Naive B cell (primary cell): ENCODE measurements around the gene ENKD1. TPM values are rescaled to one million over a fixed set of nuclear protein-coding genes. Genes with fewer than 3 reads are reported as not detected.

ENCODE experiments used
- ATAC-seq, 2 donors: fragments of 150-1000 bp; cut with Tn5 transposase; 2 replicates each; pipeline ENCODE4 v1.10.0; 2021; ENCODE audit warnings: low read depth in 2 of 2, mild to moderate bottlenecking in 2 of 2, moderate library complexity in 2 of 2
- DNase-seq: peaks from one replicate; pipeline ENCODE4 v3.0.0; 2022
- H3K27ac Mint-ChIP-seq, 6 donors: one replicate each; pipeline ENCODE4 v1.8.0; 2020 to 2022; ENCODE audit warnings: mild to moderate bottlenecking in 6 of 6, mixed read lengths in 6 of 6, moderate library complexity in 5 of 6, inconsistent platforms in 2 of 6
- H3K27me3 Mint-ChIP-seq, 3 donors: one replicate each; pipeline ENCODE4 v1.8.0; 2021 to 2022; ENCODE audit warnings: mixed read lengths in 3 of 3, mild to moderate bottlenecking in 1 of 3
- H3K36me3 Mint-ChIP-seq, 2 donors: one replicate each; pipeline ENCODE4 v1.8.0; 2020 to 2022; ENCODE audit warnings: mixed read lengths in 2 of 2, inconsistent platforms in 1 of 2, mild to moderate bottlenecking in 1 of 2
- H3K4me1 Mint-ChIP-seq, 3 donors: one replicate each; pipeline ENCODE4 v1.8.0; 2020 to 2022; ENCODE audit warnings: mixed read lengths in 3 of 3, inconsistent platforms in 1 of 3, mild to moderate bottlenecking in 1 of 3, moderate library complexity in 1 of 3
- H3K4me3 Mint-ChIP-seq, 8 donors: one replicate each; pipeline ENCODE4 v1.8.0; 2020 to 2022; ENCODE audit warnings: mild to moderate bottlenecking in 8 of 8, mixed read lengths in 8 of 8, moderate library complexity in 8 of 8, inconsistent platforms in 2 of 8
- H3K9me3 Mint-ChIP-seq, 7 donors: one replicate each; pipeline ENCODE4 v1.8.0; 2020 to 2022; ENCODE audit warnings: mixed read lengths in 7 of 7, mild to moderate bottlenecking in 5 of 7, inconsistent platforms in 2 of 7, moderate library complexity in 1 of 7
- polyA plus RNA-seq, 6 donors: library from polyadenylated mRNA; unstranded; fragments of 300-500 nt; fragmentation: Illumina TruSeq; gene quantifications; one replicate each; pipeline ENCODE4 v1.2.3, GENCODE V29; 2021; ENCODE audit warnings: low read depth in 6 of 6

Gene ENKD1
- polyA plus RNA-seq, 6 donors from 2014 or later = 1.2 to 2.6 (median 2.2) TPM; not detected in 1

GRCh38 chr16:67664871-67665270 lies 1.7 kb downstream of the ENKD1 start:
- no peaks in the 10 kb centered on the region for H3K9me3 Mint-ChIP-seq
- peak overlapping the region in 6 of 8 donors; percentile 43 to 88 (median 61) for H3K4me3 Mint-ChIP-seq
- peak overlapping the region in 3 of 6 donors; percentile 2 to 91 (median 77) for H3K27ac Mint-ChIP-seq
- H3K36me3 Mint-ChIP-seq = no peaks in the 10 kb centered on the region
- peaks cover 46 to 62% (median 55%) of the 10 kb centered on the region in 3 donors for H3K4me1 Mint-ChIP-seq
- ATAC-seq = no peak
- DNase-seq = no peak
- no peaks in the 10 kb centered on the region for H3K27me3 Mint-ChIP-seq

- H3K27ac Mint-ChIP-seq = peak overlapping the region in 4 of 6 donors; percentile 33 to 84 (median 80)
- DNase-seq (no peak), ATAC-seq (no peak)
- peak overlapping the region in 5 of 8 donors; percentile 0 to 78 (median 34) for H3K4me3 Mint-ChIP-seq
- H3K9me3 Mint-ChIP-seq = no peaks in the 10 kb centered on the region
- peaks cover 45 to 64% (median 53%) of the 10 kb centered on the region in 3 donors for H3K4me1 Mint-ChIP-seq
- H3K36me3 Mint-ChIP-seq = no peaks in the 10 kb centered on the region
- H3K27me3 Mint-ChIP-seq = no peaks in the 10 kb centered on the region
Measured at GRCh38 chr16:67664258-67664657, 2.3 kb downstream of the ENKD1 start.

GRCh38 chr16:67663877-67664222 lies 2.7 kb downstream of the ENKD1 start:
- no peak for ATAC-seq
- Mint-ChIP-seq H3K4me1 (peaks cover 45 to 65% (median 53%) of the 10 kb centered on the region in 3 donors), H3K9me3 (no peaks in the 10 kb centered on the region), H3K36me3 (no peaks in the 10 kb centered on the region), H3K27me3 (no peaks in the 10 kb centered on the region), H3K27ac (peak overlapping the region in 3 of 6 donors; percentile 33 to 84 (median 77)), H3K4me3 (peak overlapping the region in 3 of 8 donors; percentile 0 to 78 (median 25))
- no peak for DNase-seq

GRCh38 chr16:67663151-67663876 lies 3.2 kb downstream of the ENKD1 start:
- H3K4me3 Mint-ChIP-seq = peak overlapping the region in 3 of 8 donors; percentile 20 to 100 (median 25)
- ATAC-seq = no peak
- H3K27me3 Mint-ChIP-seq = no peaks in the 10 kb centered on the region
- H3K27ac Mint-ChIP-seq = peak overlapping the region in 3 of 6 donors; percentile 9 to 77 (median 33)
- no peak for DNase-seq
- no peaks in the 10 kb centered on the region for H3K36me3 Mint-ChIP-seq
- H3K4me1 Mint-ChIP-seq = peaks cover 42 to 65% (median 53%) of the 10 kb centered on the region in 3 donors
- H3K9me3 Mint-ChIP-seq = no peaks in the 10 kb centered on the region

- Mint-ChIP-seq H3K27ac (no peak overlapping the region), H3K27me3 (no peaks in the 10 kb centered on the region), H3K4me3 (peak overlapping the region in 2 of 8 donors; percentile 41 to 100), H3K9me3 (no peaks in the 10 kb centered on the region), H3K4me1 (peaks cover 38 to 65% (median 52%) of the 10 kb centered on the region in 3 donors), H3K36me3 (no peaks in the 10 kb centered on the region)
- DNase-seq (no peak), ATAC-seq (no peak)
Measured at GRCh38 chr16:67662653-67663010, 3.9 kb downstream of the ENKD1 start.

GRCh38 chr16:67661886-67662652 lies 4.5 kb downstream of the ENKD1 start:
- DNase-seq = no peak
- Mint-ChIP-seq H3K27me3 (no peaks in the 10 kb centered on the region), H3K4me3 (peak overlapping the region in 7 of 8 donors; percentile 85 to 100 (median 93)), H3K36me3 (no peaks in the 10 kb centered on the region), H3K27ac (peak overlapping the region in 5 of 6 donors; percentile 38 to 98 (median 93)), H3K4me1 (peaks cover 36 to 60% (median 46%) of the 10 kb centered on the region in 3 donors), H3K9me3 (no peaks in the 10 kb centered on the region)
- no peak for ATAC-seq

GRCh38 chr16:67661101-67661761 lies 5.3 kb downstream of the ENKD1 start:
- Mint-ChIP-seq H3K27me3 (no peaks in the 10 kb centered on the region), H3K27ac (peak overlapping the region; percentile 93 to 98 (median 96)), H3K4me1 (peaks cover 31 to 51% (median 42%) of the 10 kb centered on the region in 3 donors), H3K4me3 (peak overlapping the region; percentile 85 to 100 (median 92)), H3K36me3 (no peaks in the 10 kb centered on the region), H3K9me3 (no peaks in the 10 kb centered on the region)
- DNase-seq = no peak
- no peak for ATAC-seq

GRCh38 chr16:67660564-67661028 lies 6.0 kb downstream of the ENKD1 start, which contains the start of gene PARD6A:
Gene PARD6A (plus strand): TSS chr16:67660960. CDS start chr16:67661039, 79 bp downstream.
- peak; percentile 97 for DNase-seq
- H3K4me3 Mint-ChIP-seq = peak within 1 kb of the TSS; percentile 92 to 100 (median 94)
- H3K27ac Mint-ChIP-seq = peak within 1 kb of the TSS; percentile 94 to 99 (median 98)
- H3K4me1 Mint-ChIP-seq = peaks cover 32 to 51% (median 38%) of the 10 kb centered on the region in 3 donors
- no peaks in the 10 kb centered on the region for H3K27me3 Mint-ChIP-seq
- no peaks in the 10 kb centered on the region for H3K9me3 Mint-ChIP-seq
- H3K36me3 Mint-ChIP-seq = peaks cover 0 to 3% of the 10 kb centered on the region in 2 donors
- peak; percentile 86 for ATAC-seq

GRCh38 chr16:67659675-67660563 lies 6.6 kb downstream of the ENKD1 start, which contains the start of gene ACD:
Gene ACD (minus strand): TSS chr16:67660260. CDS start chr16:67660220, 40 bp downstream.
- peak within 1 kb of the TSS; percentile 92 to 100 (median 94) for H3K4me3 Mint-ChIP-seq
- H3K9me3 Mint-ChIP-seq = no peaks in the 10 kb centered on the region
- H3K36me3 Mint-ChIP-seq = peaks cover 0 to 8% of the 10 kb centered on the region in 2 donors
- peak; percentile 94 for DNase-seq
- H3K4me1 Mint-ChIP-seq = peaks cover 32 to 49% (median 36%) of the 10 kb centered on the region in 3 donors
- peak within 1 kb of the TSS; percentile 94 to 99 (median 98) for H3K27ac Mint-ChIP-seq
- peak; percentile 46 to 56 for ATAC-seq
- H3K27me3 Mint-ChIP-seq = no peaks in the 10 kb centered on the region

- no peak for ATAC-seq
- Mint-ChIP-seq H3K4me3 (peak overlapping the region; percentile 92 to 100 (median 94)), H3K27ac (peak overlapping the region in 4 of 6 donors; percentile 54 to 98 (median 85)), H3K27me3 (no peaks in the 10 kb centered on the region), H3K9me3 (no peaks in the 10 kb centered on the region), H3K36me3 (peaks cover 0 to 8% of the 10 kb centered on the region in 2 donors), H3K4me1 (peaks cover 24 to 41% (median 30%) of the 10 kb centered on the region in 3 donors)
- no peak for DNase-seq
Measured at GRCh38 chr16:67658849-67659674, 7.5 kb downstream of the ENKD1 start.

- H3K4me1 Mint-ChIP-seq = peaks cover 22 to 34% (median 30%) of the 10 kb centered on the region in 3 donors
- no peaks in the 10 kb centered on the region for H3K27me3 Mint-ChIP-seq
- H3K4me3 Mint-ChIP-seq = peak overlapping the region in 7 of 8 donors; percentile 5 to 100 (median 92)
- ATAC-seq (no peak), DNase-seq (no peak)
- H3K36me3 Mint-ChIP-seq = peaks cover 0 to 8% of the 10 kb centered on the region in 2 donors
- no peak overlapping the region for H3K27ac Mint-ChIP-seq
- H3K9me3 Mint-ChIP-seq = no peaks in the 10 kb centered on the region
Measured at GRCh38 chr16:67657751-67658518, 8.6 kb downstream of the ENKD1 start.
